ENCODE results near the gene TTLL4.

TTLL4 gene

DNA sequence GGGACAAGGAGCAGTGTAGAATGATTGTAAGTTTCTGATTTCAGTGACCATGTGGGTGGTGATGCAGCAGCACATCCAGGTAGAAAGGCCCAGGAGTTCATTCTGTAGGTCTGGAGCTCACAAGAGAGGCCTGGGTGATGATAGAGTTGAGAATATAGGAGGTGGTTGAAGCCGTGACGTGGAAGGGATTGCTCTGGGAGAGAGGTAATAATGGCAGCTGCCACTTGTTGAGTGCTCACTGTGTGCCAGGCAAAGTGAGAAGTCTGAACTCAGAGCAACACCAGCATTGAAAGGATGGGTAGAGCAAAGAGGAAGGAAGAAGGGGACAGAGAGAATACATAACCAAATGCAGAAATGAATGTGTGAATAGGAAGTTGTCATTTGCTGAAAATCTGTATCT is 3.3 kb downstream of the TTLL4 start:
- Histone ChIP-seq H3K4me3 (no peak overlapping the region), H3K27ac (no peak overlapping the region)
- no peak for DNase-seq (ENCODE audit: low spot score)
- no peak for TF ChIP-seq CTCF (IDR thresholded peaks at IDR 0.05)

DNA sequence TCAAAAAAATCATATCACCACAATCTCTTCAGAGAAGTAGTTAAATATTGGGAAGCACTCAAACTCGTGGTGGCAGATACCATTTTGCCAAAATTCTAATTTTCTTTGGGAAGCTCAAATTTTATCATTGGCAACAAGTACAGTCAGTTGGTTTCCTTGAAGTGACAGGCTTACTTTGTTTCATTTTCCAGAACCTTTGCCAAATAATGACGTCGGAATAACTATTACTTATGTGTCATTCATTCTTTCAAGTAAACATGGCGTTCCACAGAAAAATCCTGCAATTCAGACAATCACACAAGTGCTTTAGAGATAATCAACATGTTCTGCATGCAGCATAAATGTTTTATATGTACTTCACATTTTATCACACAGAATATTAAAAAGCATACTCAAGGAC is 5.4 kb downstream of the TTLL4 start:
- no peak for DNase-seq (ENCODE audit: low spot score)
- TF ChIP-seq CTCF (IDR thresholded peaks at IDR 0.05) = no peak
- Histone ChIP-seq H3K27ac (no peak overlapping the region), H3K4me3 (no peak overlapping the region)

- H3K4me3 ChIP-seq = no peak overlapping the region
- H3K27ac ChIP-seq = no peak overlapping the region
- DNase-seq (ENCODE audit: low spot score) = no peak
- TF ChIP-seq CTCF (IDR thresholded peaks at IDR 0.05) = no peak
Measured at GRCh38 chr2:218717262-218717661, 6.6 kb downstream of the TTLL4 start.

DNA sequence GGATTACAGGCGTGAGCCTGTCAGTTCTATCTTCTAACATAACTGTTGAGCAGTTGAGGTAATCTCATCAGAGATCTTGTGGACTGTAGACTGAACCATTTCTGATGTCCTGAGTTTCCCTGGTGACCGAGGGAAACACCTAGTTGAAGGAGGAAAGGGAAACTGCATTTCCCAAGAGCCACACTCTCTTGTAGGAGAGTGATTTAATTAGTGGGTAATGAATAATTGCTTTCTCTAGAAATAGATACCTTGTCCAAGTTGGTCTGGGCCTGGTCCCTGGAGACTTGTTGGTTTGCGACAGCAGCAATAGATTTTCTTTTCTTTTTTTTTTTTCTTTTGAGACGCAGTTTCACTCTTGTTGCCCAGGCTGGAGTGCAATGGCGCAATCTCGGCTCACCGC is 7.4 kb downstream of the TTLL4 start:
- Histone ChIP-seq H3K27ac (no peak overlapping the region), H3K4me3 (no peak overlapping the region)
- DNase-seq (ENCODE audit: low spot score) = no peak
- TF ChIP-seq CTCF (IDR thresholded peaks at IDR 0.05) = no peak

DNA sequence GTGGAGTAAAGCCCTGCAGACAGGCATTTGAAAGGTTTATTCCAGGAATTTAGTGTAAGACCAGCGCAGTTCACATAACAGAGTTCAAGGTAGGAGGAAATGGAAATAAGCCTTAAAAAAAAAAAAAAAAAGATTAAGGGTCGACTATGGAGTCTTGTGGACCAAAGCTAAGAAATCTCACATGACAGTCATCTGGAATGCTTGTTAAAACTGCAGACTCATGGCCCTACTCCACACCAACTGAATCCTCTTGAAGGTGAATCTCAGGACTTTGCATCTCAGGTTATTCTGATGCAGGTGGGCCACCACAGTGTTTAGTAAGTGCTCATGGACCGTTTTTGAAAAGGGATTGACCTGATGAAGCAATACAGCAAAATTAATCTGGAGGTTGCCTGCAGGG is 8.8 kb downstream of the TTLL4 start:
- TF ChIP-seq CTCF (IDR thresholded peaks at IDR 0.05) = no peak
- no peak overlapping the region for H3K27ac ChIP-seq
- DNase-seq (ENCODE audit: low spot score) = no peak

GRCh38 chr2:218720048-218721041 is 9.7 kb downstream of the TTLL4 start:
- no peak for DNase-seq (ENCODE audit: low spot score)
- TF ChIP-seq CTCF (IDR thresholded peaks at IDR 0.05) = no peak
- H3K27ac ChIP-seq = no peak overlapping the region
- H3K4me3 ChIP-seq = no peak overlapping the region

More for the DNA sequence above, 8.8 kb downstream of the TTLL4 start:
- no peak overlapping the region for H3K4me3 ChIP-seq

DNA sequence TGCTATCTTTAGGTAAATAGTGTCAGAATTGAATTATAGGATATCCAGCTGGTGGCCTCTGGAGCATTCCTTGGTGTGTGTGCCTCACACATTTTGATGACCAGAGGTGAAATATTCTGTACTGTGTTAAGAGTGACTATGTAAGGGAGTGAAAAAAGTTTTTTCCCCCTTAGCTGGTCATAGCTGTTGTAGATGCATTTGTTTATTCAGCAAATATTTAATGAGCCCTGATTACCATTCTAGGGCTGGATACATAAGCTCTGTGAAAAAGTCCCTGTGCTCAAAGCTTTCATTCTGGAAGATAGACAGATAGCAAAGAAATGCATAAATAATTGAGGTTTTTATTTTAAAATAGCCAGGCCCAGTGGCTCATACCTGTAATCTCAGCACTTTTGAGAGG is 10.9 kb downstream of the TTLL4 start:
- no peak for TF ChIP-seq CTCF (IDR thresholded peaks at IDR 0.05)
- H3K4me3 ChIP-seq = no peak overlapping the region
- no peak for DNase-seq (ENCODE audit: low spot score)
- no peak overlapping the region for H3K27ac ChIP-seq

Data from coronary artery (tissue), 2 donors.